Tongue (tissue), 2 donors: Measurements from ENCODE around the gene TBX20. TPM values are rescaled to one million over a fixed set of nuclear protein-coding genes. Genes with fewer than 3 reads are reported as not detected.
"Not testable (repeated sequence)": the region's sequence is repeated elsewhere in the genome, so short reads cannot be mapped to it uniquely, and the experiment has no call there.

Experiments used
- DNase-seq: peaks from one replicate; pipeline ENCODE4 v3.0.0-alpha.2; 2015
- total RNA-seq: library from RNA; depleted of rRNA; stranded (reverse); fragments of >200 nt; gene quantifications from one replicate; pipeline ENCODE4 v1.2.3, GENCODE V29; 2014

Gene TBX20
- total RNA-seq, 1 donor from 2014 or later = not detected

DNA sequence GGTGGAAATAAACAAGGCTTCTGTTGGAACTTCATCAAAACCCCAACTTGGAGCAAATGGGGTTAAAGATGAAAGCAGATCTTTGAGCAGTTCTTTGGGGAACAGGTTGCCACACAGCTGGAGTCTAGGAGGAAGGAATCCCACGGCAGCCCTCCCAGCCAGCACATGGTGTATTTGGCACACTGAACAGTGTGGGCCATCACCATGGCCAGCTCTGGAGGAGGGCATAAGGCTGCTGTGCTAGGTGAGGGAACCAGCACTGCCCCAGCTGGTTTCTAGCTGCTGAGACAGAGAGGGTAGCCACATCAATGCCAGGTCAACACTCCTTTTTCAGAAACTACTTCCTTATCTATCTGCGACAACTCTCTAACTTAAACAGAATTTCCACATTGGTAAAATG, 33.7 kb downstream of the TBX20 start:
- DNase-seq = not testable (repeated sequence)

DNA sequence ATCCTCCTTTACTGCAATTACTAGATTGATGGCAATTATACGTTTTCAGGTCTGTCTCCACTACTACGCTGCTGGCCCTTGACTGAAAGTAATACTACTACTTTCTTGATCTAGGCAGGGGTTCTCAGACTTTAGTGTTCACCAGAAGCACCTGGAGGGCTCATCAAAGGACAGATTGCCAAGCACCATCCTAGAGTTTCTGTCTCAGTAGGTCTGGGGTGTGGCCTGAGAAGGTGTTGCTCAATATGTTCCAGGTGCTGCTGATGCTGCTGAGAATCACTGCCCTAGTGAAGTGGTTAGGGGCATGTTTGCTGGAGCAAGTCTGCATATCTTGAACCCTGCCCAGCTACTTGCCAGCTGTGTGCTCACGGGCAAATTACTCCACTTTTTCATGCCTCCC, 37.9 kb downstream of the TBX20 start:
- not testable (repeated sequence) for DNase-seq

DNA sequence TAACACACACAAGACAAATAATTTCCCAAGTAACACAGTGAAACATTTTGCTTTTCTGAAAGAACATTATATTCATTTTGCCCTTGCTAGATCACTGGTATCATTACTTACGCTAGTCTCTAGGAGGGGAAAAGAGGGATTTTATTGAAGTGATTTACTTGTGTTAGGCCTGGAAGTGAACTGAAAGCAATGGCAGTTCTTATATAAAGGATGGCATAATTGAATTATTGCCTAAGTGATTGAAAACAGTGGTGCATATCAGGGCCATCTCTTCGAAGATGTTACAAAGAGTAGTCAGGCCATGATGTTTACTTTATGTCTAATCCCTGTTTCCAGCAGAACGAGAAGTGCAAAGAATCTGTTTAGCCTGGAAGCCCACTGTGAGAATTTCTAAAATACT, 38.8 kb downstream of the TBX20 start:
- not testable (repeated sequence) for DNase-seq

DNA sequence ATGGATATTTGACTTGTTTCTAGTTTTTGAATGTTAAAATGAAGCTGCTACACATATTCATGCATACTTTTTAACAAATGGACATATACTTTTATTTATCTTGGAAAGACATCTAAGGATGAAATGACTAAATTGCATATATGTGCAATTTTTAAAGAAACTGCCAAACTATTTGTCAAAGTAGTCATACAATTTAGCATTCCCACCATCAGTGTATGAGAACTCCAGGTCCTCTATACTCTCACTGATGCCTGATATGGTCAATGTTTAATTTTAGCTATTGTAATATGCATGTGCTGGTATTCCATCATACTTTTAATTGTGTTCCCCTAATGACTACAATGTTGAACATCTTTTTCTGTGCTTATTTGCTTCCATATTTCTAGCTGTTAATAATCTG, 47.0 kb downstream of the TBX20 start:
- DNase-seq = not testable (repeated sequence)

DNA sequence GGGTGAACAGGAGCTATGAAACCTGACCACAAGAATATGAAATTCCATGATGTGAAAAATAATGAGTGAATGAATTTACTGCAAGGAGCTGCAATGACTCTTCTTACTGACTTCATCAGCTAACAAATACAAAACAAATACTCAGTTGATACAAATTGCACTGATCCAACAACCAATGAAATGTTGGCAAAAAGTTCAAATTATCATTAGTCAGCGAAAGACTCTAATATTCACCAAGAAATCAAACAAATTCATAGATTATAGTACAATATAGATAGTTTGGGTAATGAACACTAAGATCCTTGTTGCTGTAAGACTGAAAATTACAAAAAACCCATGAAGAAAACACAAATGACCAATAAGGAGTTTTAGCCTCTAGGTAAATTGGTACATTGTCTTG, 49.0 kb downstream of the TBX20 start:
- DNase-seq = not testable (repeated sequence)

DNA sequence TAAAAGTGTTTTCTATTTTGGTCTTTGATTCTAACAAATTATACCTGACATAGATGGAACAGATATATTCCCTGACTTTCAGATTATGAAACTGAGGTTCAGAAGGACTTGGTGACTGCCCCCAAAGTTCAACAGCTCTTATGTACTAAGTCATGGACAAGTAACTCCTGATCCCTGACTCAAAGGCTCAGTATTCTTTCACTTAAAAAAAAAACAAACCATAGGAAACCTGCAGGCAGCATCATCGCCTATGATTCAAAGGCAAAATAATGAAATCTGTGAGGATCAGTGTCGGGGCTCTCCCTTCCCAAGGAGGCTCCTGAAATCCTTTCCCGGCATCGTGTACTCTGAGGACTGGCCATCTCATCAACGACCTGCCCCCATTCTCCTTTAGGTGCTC, 49.9 kb downstream of the TBX20 start:
- DNase-seq = not testable (repeated sequence)

DNA sequence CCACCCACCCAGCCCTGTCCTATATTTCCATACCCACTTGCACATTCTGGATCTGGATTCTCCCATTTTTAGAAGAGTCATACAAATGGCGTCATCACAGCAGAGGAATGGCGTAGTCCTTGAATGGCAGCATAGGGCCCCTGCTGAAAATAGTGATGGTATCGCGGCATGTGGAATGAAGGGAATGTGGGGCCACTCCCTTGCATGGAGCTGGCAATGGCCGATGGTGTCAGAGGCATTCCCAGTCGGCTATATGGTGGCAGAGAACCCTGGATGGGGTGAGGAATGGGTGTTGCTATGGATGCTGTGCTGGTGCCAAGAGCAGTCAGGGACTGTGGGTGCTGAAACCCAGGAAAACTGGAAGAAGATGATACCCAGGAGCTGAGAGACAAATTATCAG, 51.5 kb downstream of the TBX20 start:
- not testable (repeated sequence) for DNase-seq

DNA sequence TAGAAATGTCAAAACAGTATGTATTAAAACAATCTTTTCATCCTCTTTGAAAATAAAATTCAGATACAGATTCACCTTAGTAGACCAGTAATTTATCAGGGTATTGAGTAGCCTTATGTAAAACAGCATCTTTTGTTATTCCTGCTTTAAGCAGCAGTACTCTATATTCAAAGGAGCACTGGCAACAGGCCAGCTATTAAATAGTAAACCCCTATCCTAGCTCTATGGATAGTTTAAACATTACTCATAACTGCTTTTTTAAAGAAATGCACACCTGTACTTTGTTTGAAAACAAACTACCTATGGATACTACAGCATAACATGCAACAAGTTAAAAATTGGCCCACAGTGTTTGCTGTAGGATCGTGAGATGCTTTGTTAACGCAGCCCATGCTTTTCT, 53.7 kb downstream of the TBX20 start:
- DNase-seq = not testable (repeated sequence)

DNA sequence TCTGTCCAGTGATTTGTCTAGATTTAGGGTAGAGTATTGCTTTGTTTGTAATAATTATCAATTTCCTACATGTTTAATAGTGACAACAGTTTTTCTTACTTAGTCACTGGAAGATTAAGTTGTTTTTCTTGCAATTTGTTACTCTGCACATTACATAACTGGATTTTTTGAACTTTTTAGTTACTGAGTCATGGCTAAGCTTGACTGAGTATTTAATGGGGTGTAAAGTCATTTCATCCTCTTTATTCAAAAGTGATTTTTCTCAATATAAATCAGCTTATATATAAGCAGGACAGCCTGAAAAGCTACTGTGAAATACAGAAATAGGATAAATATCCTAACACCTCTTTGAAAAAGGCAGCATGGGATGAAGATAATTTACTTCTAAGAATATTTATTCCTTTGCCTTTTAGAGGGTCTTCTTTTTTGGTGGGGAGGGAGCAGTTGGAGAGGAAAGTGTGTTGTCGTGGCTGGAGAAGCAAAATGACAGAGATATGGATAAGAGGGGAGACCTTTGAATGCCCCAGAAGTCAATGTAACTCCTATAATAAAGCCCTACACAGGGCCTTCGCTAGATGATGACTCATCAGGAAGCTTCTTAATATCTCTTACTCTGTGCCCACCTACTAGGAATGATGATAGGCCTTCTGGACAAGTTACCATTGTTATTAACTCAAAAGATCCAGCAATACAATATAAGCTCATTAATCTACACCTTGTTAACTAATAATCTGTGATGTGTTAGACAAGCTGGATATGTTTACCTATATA, 55.3 kb downstream of the TBX20 start:
- DNase-seq = not testable (repeated sequence)

DNA sequence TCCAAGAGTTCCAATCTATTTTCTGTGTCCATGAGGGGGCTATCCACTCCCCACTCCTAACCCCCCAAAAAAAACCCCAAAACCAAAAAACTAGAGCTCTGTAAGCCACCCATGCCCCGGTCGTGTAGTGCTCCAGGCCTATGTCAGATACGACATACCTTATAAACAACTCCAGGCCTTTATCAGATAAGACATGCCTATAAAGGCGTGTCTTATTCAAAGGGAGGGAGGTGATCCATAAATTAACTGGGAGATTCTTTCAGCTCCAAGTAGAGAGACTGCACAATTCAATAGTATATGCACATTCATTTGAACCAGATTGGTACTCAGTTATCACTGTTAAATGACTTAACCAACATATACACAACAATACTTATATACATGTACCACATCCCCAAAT, 62.3 kb downstream of the TBX20 start:
- DNase-seq = not testable (repeated sequence)

DNA sequence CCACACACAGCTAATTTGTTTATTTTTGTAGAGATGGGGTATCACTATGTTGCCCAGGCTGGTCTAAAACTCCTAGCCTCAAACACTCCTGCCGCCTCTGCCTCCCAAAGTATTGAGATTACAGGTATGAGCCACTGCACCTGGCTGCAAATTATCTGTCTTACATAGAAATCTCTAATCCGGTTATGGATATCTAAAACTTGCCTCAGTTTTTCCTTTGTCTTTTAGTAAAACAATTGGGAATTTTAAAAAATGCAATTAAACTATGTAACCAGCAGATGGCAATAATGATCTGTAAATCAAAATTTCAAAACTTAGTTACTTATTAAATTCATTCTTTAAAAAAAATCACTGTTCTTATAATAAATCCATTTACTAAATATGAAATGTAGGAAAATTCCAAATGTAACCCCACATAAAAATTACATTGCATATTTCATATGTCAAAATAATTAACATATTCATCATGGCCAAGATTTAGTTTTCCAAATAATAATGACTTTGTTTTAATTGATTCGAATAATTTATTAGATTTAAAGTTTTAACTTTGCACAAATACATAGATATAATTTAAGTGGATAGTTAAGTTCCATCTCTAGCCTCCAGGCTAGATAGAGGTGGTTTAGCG, 63.6 kb downstream of the TBX20 start:
- DNase-seq = not testable (repeated sequence)

DNA sequence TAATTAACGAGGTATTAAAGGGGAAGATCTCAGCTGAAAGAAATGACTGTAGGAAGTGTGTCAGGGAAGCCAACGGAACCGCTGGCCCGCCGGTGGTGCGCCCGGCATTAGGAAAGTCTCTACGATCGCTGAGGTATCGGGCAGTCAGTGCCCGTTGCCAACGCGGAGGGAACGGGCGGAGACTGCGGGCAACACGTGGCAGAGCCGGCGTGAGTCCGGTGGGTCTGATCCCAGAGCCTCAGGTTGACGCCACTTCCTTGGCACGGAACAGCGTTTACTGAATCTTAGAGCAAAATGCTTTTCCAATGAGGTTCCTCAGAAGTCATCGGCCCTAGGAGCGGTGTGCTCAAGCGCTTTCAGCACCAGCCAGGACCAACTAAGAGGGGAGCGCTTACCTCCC, 67.1 kb downstream of the TBX20 start:
- peak; percentile 31 for DNase-seq

DNA sequence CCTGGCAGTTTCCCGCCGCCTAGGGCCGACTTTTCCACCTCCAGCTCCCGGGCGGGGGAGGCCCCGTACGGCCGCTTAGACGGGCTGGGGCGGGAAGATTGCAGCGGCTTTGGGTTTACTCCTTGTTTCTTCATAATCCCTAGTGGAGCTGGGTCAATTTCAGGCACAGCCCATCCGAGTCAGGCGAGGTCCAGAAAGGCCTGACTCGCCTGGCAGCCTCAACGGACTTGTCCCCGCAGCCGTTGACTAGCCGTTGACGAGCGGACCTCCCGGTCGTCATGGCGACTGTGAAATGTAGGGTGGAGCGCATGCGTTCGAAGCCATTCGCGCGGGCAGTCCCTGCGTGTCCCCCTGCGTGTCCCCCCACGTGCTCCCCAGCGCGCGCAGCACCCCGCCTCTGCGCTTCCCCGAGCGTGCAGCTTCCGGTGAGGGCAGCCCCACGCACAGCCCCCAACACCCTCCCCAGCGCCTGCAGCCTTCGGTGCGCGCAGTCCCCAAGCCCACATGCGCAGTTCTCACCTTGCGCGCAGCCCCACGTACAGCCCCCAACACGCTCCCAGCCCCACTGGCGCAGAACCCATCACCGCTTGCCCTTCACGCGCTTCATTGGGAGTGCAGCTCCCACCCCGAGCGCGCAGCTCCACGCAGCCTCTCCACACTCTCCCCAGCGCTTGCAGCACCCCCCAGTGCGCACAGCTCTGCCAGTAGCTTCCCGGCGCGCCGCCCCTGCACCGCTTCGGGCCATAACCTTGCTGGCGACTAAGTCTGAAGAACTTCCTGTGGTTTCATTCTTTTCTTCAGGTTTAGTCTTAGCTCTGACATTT, 67.8 kb downstream of the TBX20 start:
- peak; percentile 61 for DNase-seq

DNA sequence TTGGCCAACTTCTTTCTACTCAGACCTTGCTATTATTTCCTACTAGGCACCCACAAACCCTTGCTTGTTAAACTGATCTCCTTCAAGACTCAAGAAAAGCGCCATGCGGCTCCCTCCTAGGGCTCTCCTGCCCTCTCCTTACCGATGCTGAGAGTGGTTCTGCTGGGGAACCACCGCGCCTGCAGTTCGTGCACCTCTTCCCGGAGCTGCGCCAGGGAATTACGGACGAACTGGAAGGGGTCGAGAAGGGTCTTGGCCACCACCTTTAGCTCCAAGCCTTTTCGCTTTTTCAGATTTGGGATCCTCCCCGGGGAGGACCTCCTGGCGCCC, 68.4 kb downstream of the TBX20 start:
- DNase-seq = not testable (repeated sequence)

DNA sequence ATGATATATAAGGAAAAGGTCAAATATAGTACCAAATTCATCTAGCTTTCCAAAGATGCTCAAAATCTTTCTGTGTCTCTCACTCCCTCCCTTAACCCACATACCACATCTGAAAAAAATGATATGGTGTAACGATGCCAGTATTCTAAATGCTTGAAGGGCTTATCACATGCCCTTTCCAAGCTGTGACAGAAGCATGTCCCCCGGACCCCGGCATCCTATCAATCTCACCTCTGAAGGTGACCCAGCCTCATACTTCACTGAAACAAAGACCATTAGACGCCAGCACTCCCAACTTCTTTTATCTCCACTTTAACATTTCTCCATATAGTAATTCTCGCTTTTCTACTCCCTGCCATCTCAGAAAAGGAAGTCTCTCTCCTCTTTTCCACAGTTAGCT, 68.9 kb downstream of the TBX20 start:
- not testable (repeated sequence) for DNase-seq

DNA sequence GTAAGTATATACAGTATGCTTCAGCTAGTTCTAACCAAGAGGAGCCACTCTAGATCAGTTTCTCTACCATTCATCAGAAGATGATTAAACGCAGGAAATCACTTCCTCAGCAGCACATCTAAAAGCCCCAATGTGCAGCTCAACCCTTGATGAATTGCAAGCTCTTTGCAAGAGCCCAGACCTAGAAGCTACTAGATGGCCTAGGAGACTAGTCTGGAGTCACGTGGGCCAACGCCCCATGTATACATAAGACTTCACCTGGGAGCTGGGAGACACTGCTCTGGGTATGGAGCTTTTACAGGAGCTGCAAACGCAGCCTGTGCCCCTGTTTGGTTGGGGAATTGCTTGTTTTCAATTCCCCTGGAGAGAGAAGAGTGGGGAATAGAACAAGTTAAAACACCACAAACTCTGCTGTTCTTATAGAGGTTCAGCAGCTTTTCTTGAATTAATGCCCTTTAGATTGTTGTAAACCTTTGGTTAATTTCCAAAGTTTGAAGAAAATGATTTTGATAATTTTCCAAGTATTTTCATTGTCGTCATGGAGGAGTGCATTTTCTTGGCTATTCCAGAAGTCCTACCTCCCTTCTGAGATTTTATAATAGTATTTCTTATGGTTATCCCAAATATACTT, 69.9 kb downstream of the TBX20 start:
- not testable (repeated sequence) for DNase-seq

DNA sequence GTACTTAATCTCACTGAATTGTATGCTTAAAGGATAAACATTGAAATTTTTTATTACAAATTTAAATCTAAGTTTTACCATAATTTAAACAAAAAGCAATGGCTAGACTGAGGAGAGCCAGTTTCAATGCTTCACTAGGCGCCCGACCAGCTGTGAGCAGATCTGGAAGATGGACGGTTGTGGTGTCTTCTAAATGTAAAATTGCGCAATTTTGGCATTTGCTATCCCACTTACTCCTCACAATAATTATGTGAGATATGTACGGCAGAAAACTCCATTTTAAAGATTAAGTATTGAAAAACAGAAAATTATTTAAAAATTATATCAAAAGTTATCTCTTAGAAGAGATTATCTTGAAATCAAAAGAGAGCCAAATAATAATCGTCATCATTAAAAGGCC, 73.2 kb downstream of the TBX20 start:
- not testable (repeated sequence) for DNase-seq

DNA sequence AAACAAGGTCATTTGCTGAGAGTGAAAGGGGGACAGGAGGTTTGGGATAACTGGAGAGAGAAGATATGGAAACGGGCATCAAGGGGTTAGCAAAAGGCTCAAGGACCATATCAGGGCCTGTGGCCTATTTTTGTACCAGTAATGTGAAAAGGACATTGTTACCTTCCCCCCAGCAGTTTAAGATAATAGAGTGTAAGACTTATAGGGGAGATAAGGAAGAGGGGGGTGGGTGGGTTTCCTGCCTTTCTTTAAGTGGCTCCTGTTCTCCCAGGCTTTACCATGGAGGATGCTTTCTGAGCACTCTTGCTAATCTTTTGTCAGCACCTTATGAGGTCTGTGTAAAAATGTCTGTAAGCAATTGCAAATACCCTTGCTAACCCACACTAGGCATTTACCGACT, 80.7 kb downstream of the TBX20 start:
- not testable (repeated sequence) for DNase-seq

DNA sequence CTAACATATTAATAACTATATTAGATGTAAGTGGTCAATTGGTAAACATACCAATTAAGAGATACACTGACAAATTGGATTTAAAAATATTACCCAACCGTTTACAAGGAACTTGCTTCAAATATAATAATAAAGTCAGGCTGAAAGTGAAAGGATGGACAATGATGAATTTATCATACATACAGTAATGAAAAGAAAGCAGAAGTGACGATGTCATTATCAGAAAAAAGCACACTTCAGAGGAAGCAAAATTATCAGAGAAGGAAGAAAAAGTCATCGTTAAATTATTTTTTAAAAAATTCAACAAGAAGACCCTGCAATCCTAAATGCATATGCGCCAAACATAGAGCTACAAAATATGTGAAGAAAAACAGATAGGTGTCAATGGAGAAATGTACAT, 81.8 kb downstream of the TBX20 start:
- DNase-seq = not testable (repeated sequence)

DNA sequence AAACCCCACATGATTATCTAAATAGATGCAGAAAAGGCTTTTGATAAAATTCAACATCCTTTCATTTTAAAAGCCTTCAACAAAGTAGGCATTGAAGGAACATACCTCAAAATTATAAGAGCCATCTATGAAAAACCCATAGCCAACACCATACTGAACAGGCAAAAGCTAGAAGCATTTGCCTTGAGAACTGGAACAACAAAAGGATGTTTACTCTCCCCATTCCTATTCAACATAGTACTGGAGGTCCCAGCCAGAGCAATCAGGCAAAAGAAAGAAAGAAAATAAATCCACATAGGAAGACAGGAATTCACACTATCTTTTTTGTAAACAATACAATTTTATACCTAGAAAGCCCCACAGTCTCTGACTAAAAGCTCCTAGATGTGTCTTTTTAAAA, 86.2 kb downstream of the TBX20 start:
- not testable (repeated sequence) for DNase-seq

DNA sequence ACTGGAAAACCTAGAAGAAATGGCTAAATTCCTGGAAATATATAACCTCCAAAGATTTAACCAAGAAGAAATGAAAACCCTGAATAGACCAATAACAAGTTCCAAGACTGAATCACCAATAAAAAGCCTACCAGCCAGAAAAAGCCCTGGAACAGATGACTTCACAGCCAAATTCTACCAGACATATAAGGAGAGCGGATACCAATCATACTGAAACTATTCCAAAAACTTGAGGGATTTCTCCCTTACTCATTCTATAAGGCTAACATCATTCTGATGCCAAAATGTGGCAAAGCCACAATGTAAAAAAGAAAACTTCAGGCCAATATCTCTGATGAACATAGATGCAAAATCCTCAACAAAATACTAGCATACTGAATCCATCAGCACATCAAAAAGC, 86.7 kb downstream of the TBX20 start:
- DNase-seq = not testable (repeated sequence)

DNA sequence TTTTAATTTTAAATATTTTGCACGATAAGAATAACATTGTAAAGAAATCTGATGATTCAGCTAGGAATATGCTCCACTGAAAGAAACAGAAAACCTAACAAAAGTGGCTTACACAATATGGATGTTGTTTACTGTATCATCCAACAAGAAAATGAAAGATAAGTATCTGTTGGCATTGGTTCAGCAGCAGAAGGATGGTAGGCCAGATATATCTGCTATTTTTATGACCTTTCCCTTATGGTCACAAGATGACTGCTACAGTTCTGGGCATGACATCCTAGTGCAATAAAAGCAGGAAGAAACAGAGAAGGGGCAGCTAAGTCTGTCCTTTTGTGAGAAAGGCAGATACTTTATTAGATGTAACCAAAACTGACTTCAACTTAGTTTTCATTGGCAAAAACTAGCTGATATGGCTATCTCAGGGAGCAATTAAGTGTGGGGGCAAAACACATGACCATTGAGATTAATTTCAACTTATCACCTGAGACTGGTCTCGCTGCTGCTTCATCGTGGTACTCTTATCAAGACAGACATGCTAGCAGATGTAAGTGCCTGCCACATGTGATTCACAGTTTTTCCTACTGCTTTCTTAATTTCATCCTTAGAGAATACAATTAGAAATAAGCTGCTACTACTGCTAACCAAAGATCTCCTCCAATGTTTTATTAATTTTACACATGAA, 92.7 kb downstream of the TBX20 start:
- not testable (repeated sequence) for DNase-seq
